PC-3 (cell line): ENCODE measurements around the gene PDAP1.

Source experiments
- CTCF ChIP-seq: fragments of 300-600 bp; sonication (generic); conservative IDR thresholded peaks from 2 replicates; pipeline ENCODE4 v1.5.1; 2017; ENCODE audit warnings: antibody characterized with exemption, low read depth, mild to moderate bottlenecking, low read length
- EZH2 ChIP-seq: fragments of 300-600 bp; sonication (generic); IDR thresholded peaks from one replicate; pipeline ENCODE4 v1.6.1; 2017; ENCODE audit warnings: antibody characterized with exemption, mild to moderate bottlenecking, low read length; ENCODE audit not compliant: unreplicated experiment
- EZH2phosphoT487 ChIP-seq: fragments of 300-600 bp; sonication (generic); IDR thresholded peaks from 2 replicates; pipeline ENCODE4 v1.6.1; 2018; ENCODE audit warnings: mild to moderate bottlenecking, antibody characterized with exemption, low read length, borderline replicate concordance

- no peak for TF ChIP-seq CTCF
- no peak for TF ChIP-seq EZH2
- no peak for TF ChIP-seq EZH2phosphoT487
Observed at GRCh38 chr7:99389772-99390171, 18.6 kb downstream of the PDAP1 start.
